Hematopoietic multipotent progenitor cell treated with erythropoietin and hydrocortisone succinate and interleukin-3 and kit ligand, for 8 days (in vitro differentiated cells): ENCODE data around the gene SLC15A4.
"Not testable (repeated sequence)": the region's sequence is repeated elsewhere in the genome, so short reads cannot be mapped to it uniquely, and the experiment has no call there.

Experiments
- DNase-seq: peaks from one replicate; pipeline ENCODE4 v3.0.0-alpha.2; 2015

Gene SLC15A4

GRCh38 chr12:128813392-128813791, 10.4 kb downstream of the SLC15A4 start:
- DNase-seq = no peak

GRCh38 chr12:128811806-128812205, 12.0 kb downstream of the SLC15A4 start:
- no peak for DNase-seq

- DNase-seq = no peak
Observed at GRCh38 chr12:128810182-128811127, 13.3 kb downstream of the SLC15A4 start.

GRCh38 chr12:128808651-128809050, 15.1 kb downstream of the SLC15A4 start:
- DNase-seq = no peak

GRCh38 chr12:128807161-128807724, 16.5 kb downstream of the SLC15A4 start:
- no peak for DNase-seq

GRCh38 chr12:128806573-128806972, 17.2 kb downstream of the SLC15A4 start:
- no peak for DNase-seq

GRCh38 chr12:128805406-128805805, 18.4 kb downstream of the SLC15A4 start:
- not testable (repeated sequence) for DNase-seq

GRCh38 chr12:128804762-128805161, 19.0 kb downstream of the SLC15A4 start:
- DNase-seq = no peak

- no peak for DNase-seq
Observed at GRCh38 chr12:128803788-128804187, 20.0 kb downstream of the SLC15A4 start.

- no peak for DNase-seq
Observed at GRCh38 chr12:128802756-128803155, 21.0 kb downstream of the SLC15A4 start.

- DNase-seq = no peak
Observed at GRCh38 chr12:128801879-128802391, 21.8 kb downstream of the SLC15A4 start.

GRCh38 chr12:128800606-128801005, 23.2 kb downstream of the SLC15A4 start:
- no peak for DNase-seq

GRCh38 chr12:128798571-128799341, 25.0 kb downstream of the SLC15A4 start:
- DNase-seq = no peak

- no peak for DNase-seq
Observed at GRCh38 chr12:128797119-128798118, 26.3 kb downstream of the SLC15A4 start.

- no peak for DNase-seq
Observed at GRCh38 chr12:128796439-128797118, 27.2 kb downstream of the SLC15A4 start.

- no peak for DNase-seq
Observed at GRCh38 chr12:128795530-128796361, 28.0 kb downstream of the SLC15A4 start.

GRCh38 chr12:128794661-128795529, 28.9 kb downstream of the SLC15A4 start:
- no peak for DNase-seq

GRCh38 chr12:128793701-128794100, 30.1 kb downstream of the SLC15A4 start:
- no peak for DNase-seq

- no peak for DNase-seq
Observed at GRCh38 chr12:128792881-128793280, 30.9 kb downstream of the SLC15A4 start.
